HepG2 (cell line): ENCODE results near the gene ZNF230. TPM values are rescaled to one million over a fixed set of nuclear protein-coding genes. Genes with fewer than 3 reads are reported as not detected.

Experiments used
- BCL3 ChIP-seq: sonication (generic); formaldehyde crosslinking; IDR thresholded peaks from 2 replicates; pipeline ENCODE4 v1.5.1; 2020; ENCODE audit warnings: mild to moderate bottlenecking, missing genetic modification reagents, moderate library complexity
- DMTF1 ChIP-seq: sonication (generic); formaldehyde crosslinking; IDR thresholded peaks from 2 replicates; pipeline ENCODE4 v1.4.0; 2020; ENCODE audit warnings: mild to moderate bottlenecking, missing genetic modification reagents
- DR1 ChIP-seq: sonication (generic); formaldehyde crosslinking; IDR thresholded peaks from 2 replicates; pipeline ENCODE4 v1.8.0; 2021; ENCODE audit warnings: mild to moderate bottlenecking, missing genetic modification reagents, inconsistent platforms
- HES4 ChIP-seq: sonication (generic); formaldehyde crosslinking; IDR thresholded peaks from 2 replicates; pipeline ENCODE4 v1.9.0; 2021; ENCODE audit warnings: mild to moderate bottlenecking, missing genetic modification reagents, borderline replicate concordance
- HNF1A ChIP-seq, 2 experiments: sonication (generic) in 1 of 2; formaldehyde crosslinking in 1 of 2; IDR thresholded peaks; 2 replicates each; pipeline versions ENCODE4 v1.4.0 to v1.6.1; 2016 to 2020; ENCODE audit warnings: borderline replicate concordance in 1 of 2, low read depth in 1 of 2, mild to moderate bottlenecking in 1 of 2, missing genetic modification reagents in 1 of 2
- HNRNPUL1 ChIP-seq: fragments of 200-400 bp; formaldehyde crosslinking; IDR thresholded peaks from 2 replicates; pipeline ENCODE4 v1.6.1; 2017; ENCODE audit warnings: low read depth, mild to moderate bottlenecking, low read length, moderate library complexity
- HOXA9 ChIP-seq: sonication (generic); formaldehyde crosslinking; IDR thresholded peaks from 2 replicates; pipeline ENCODE4 v1.8.1; 2022; ENCODE audit warnings: missing genetic modification reagents, mild to moderate bottlenecking, moderate library complexity, borderline replicate concordance
- MED1 ChIP-seq: sonication (generic); formaldehyde crosslinking; IDR thresholded peaks from 2 replicates; pipeline ENCODE4 v1.4.0; 2020; ENCODE audit warnings: missing genetic modification reagents
- NFE2L2 ChIP-seq: fragments of 150-350 bp; IDR thresholded peaks from 2 replicates; pipeline ENCODE4 v1.6.1; 2014; ENCODE audit warnings: low read length
- NR1H2 ChIP-seq: sonication (generic); formaldehyde crosslinking; IDR thresholded peaks from 2 replicates; pipeline ENCODE4 v1.8.1; 2022; ENCODE audit warnings: low read depth, missing genetic modification reagents, borderline replicate concordance
- SOX6 ChIP-seq, 2 experiments: fragments of 450-650 bp in 1 of 2; sonication (generic) in 1 of 2; formaldehyde crosslinking in 1 of 2; IDR thresholded peaks; 2 replicates each; pipeline versions ENCODE4 v1.4.0 to v1.6.1; 2017 to 2020; ENCODE audit warnings: antibody characterized with exemption in 1 of 2, mild to moderate bottlenecking in 1 of 2, missing genetic modification reagents in 1 of 2
- ZBTB20 ChIP-seq: sonication (generic); formaldehyde crosslinking; IDR thresholded peaks from 2 replicates; pipeline ENCODE4 v1.8.1; 2023; ENCODE audit warnings: missing genetic modification reagents, low read depth, mild to moderate bottlenecking, borderline replicate concordance
- ZBTB4 ChIP-seq: sonication (generic); formaldehyde crosslinking; IDR thresholded peaks from 2 replicates; pipeline ENCODE4 v1.4.0; 2020; ENCODE audit warnings: missing genetic modification reagents, mild to moderate bottlenecking, borderline replicate concordance
- ZMYM4 ChIP-seq: sonication (generic); formaldehyde crosslinking; IDR thresholded peaks from 2 replicates; pipeline ENCODE4 v1.8.1; 2023; ENCODE audit warnings: mild to moderate bottlenecking, missing genetic modification reagents
- ZNF253 ChIP-seq: sonication (generic); formaldehyde crosslinking; IDR thresholded peaks from 2 replicates; pipeline ENCODE4 v1.8.0; 2022; ENCODE audit warnings: mild to moderate bottlenecking, missing genetic modification reagents, borderline replicate concordance
- ZNF317 ChIP-seq: sonication (generic); formaldehyde crosslinking; IDR thresholded peaks from 2 replicates; pipeline ENCODE4 v1.5.0; 2020; ENCODE audit warnings: mild to moderate bottlenecking, missing genetic modification reagents
- polyA plus RNA-seq, 8 experiments: library from polyadenylated mRNA; depleted of rRNA in 3 of 8; stranded (reverse) in 7 of 8; unstranded in 1 of 8; fragments of >200 nt; fragmentation: Illumina TruSeq in 4 of 8; extraction: Trizol in 4 of 8; gene quantifications; 2 replicates each; pipeline versions ENCODE4 v1.2.1 to v1.2.3, GENCODE V29; 2011 to 2016; ENCODE audit warnings: low read depth in 4 of 8, missing spikeins in 1 of 8, mixed read lengths in 1 of 8; ENCODE audit not compliant: insufficient read depth in 1 of 8
- total RNA-seq, 5 experiments: library from RNA; depleted of rRNA; stranded (reverse); fragments of >200 nt; fragmentation: Illumina TruSeq; extraction: Trizol; gene quantifications; 2 replicates each; pipeline ENCODE4 v1.2.3, GENCODE V29; 2016; ENCODE audit warnings: low read depth in 1 of 5

ZNF230 gene
- total and polyA plus RNA-seq, 2 of the 13 experiments (the other 11 are each of a cell fraction or from before 2014, with no cell fraction given), result 2.4 to 5.5 TPM

- TF ChIP-seq ZMYM4 (CRISPR knock-in tag) (peak; percentile 41; the same call in 1 of the 2 replicates), HNRNPUL1 (no peak), NR1H2 (CRISPR knock-in tag) (no peak), ZBTB20 (CRISPR knock-in tag) (no peak), BCL3 (CRISPR knock-in tag) (no peak), HOXA9 (CRISPR knock-in tag) (no peak), HNF1A (IDR thresholded peaks at IDR 0.05; ENCODE audit: low read depth) (no peak), HNF1A (CRISPR knock-in tag; IDR thresholded peaks at IDR 0.05; ENCODE audit: borderline replicate concordance) (no peak; the same call in 1 of the 2 replicates), SOX6 (IDR thresholded peaks at IDR 0.05) (no peak), SOX6 (CRISPR knock-in tag; IDR thresholded peaks at IDR 0.05) (peak; percentile 40), MED1 (CRISPR knock-in tag) (peak; percentile 13; the same call in 1 of the 2 replicates), ZNF253 (no peak), HES4 (no peak), NFE2L2 (no peak), ZBTB4 (peak; percentile 23; the same call in 1 of the 2 replicates), ZNF317 (CRISPR knock-in tag) (no peak), DMTF1 (CRISPR knock-in tag) (no peak), DR1 (CRISPR knock-in tag) (no peak)
These were observed 49.1 kb downstream of the ZNF230 start, which contains the start of gene ZNF223 (continued) for GRCh38 chr19:44051650-44052402.
